ENCODE data around the gene MAT2A.

DNA sequence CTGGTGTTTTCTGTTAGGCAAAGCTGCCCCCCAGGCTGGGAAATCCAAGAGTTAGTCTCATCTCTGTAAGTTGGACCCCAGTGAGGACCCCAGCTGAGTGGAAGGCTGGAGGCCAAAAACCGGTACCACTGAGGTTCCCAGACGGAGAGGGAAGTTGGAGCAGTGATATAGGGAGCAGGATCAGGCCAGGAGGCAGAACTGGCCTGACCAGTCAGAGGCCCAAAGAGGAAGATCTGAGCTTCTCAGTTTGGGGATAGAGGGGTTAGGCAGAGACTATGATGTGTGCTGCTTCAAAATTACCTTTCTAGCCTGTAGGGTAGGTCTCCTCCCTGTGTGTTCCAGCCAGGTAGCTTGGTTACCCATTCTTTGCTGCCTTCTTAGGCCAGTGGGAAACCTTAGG lies 52.0 kb downstream of the MAT2A start:
- TF ChIP-seq CTCF (IDR thresholded peaks at IDR 0.05 in 4 of 5, conservative IDR thresholded peaks at IDR 0.05 in 1 of 5) (no peak), POLR2A (IDR thresholded peaks at IDR 0.05) (no peak)
